Transverse colon (tissue), 4 donors: ENCODE data around the gene GLP1R. TPM values are rescaled to one million over a fixed set of nuclear protein-coding genes. Genes with fewer than 3 reads are reported as not detected.
A peak's percentile ranks its signal among the peaks of the same experiment; 100 is the strongest.

Experiments
- DNase-seq: peaks from one replicate; pipeline ENCODE4 v3.0.0-alpha.2; 2019
- H3K27ac ChIP-seq, 4 donors: fragments of 200-600 bp; sonication (generic); 2 replicates each; pipeline ENCODE4 v1.5.1; 2016 to 2018; ENCODE audit warnings: inconsistent platforms in 4 of 4
- H3K27me3 ChIP-seq: fragments of 200-600 bp; sonication (generic); 2 replicates; pipeline ENCODE4 v1.5.1; 2017; ENCODE audit warnings: inconsistent platforms
- H3K36me3 ChIP-seq, 4 donors: fragments of 200-600 bp; sonication (generic); 2 replicates each; pipeline ENCODE4 v1.5.1; 2017 to 2019; ENCODE audit warnings: inconsistent platforms in 4 of 4
- H3K4me1 ChIP-seq, 4 donors: fragments of 200-600 bp; sonication (generic); 2 replicates each; pipeline ENCODE4 v1.5.1; 2017 to 2020; ENCODE audit warnings: inconsistent platforms in 4 of 4
- H3K4me3 ChIP-seq, 4 donors: fragments of 200-600 bp; sonication (generic); 1 replicate in 1 of 4; 2 replicates in 3 of 4; pipeline versions ENCODE4 v1.5.1 to v1.6.1; 2017 to 2019; ENCODE audit warnings: inconsistent platforms in 4 of 4
- H3K9me3 ChIP-seq, 2 donors: fragments of 200-600 bp; sonication (generic); 2 replicates each; pipeline ENCODE4 v1.5.1; 2017 to 2019; ENCODE audit warnings: inconsistent platforms in 2 of 2
- EP300 ChIP-seq: sonication (generic); formaldehyde crosslinking; IDR thresholded peaks from one replicate; pipeline ENCODE4 v1.6.1; 2017; ENCODE audit warnings: antibody characterized with exemption, low read depth
- POLR2A ChIP-seq: fragments of 450-650 bp; IDR thresholded peaks from one replicate; pipeline ENCODE4 v1.6.1; 2016; ENCODE audit warnings: antibody characterized with exemption, mild to moderate bottlenecking, moderate library complexity
- POLR2AphosphoS5 ChIP-seq, 3 donors: sonication (generic); formaldehyde crosslinking; IDR thresholded peaks; one replicate each; pipeline ENCODE4 v1.6.1; 2016; ENCODE audit warnings: antibody characterized with exemption in 3 of 3
- WGBS, 2 donors: methylation state at CpG; one replicate each; pipeline ENCODE4 v1.1.5; 2018; ENCODE audit warnings: low coverage in 1 of 2; 5-methylcytosine and 5-hydroxymethylcytosine counted together
- in situ Hi-C, 4 donors: fragments of 200-750 bp; cut with MboI; loops; one replicate each; pipeline versions ENCODE4 v1.15.0 to v1.15.1; 2017; ENCODE audit warnings: low sequenced_read_pairs in 3 of 4, low pct_ligation_motif_present in 1 of 4, low pct_unique_long_range_greater_than_20kb in 1 of 4
- intact Hi-C: fragments of 100-400 bp; cut with DNase I; formaldehyde crosslinking; loops from one replicate; pipeline ENCODE4 v1.15.1; 2023; ENCODE audit warnings: low total_unique reads
- total RNA-seq, 4 donors: library from RNA; depleted of rRNA; stranded (reverse); fragments of >200 nt; gene quantifications; one replicate each; pipeline ENCODE4 v1.1.0, GENCODE V29; 2016
- TF ChIP-seq, protein P1 (sequence below), 5 experiments: fragments of 200-600 bp in 3 of 5; fragments of 450-650 bp in 2 of 5; sonication (generic) in 3 of 5; IDR thresholded peaks; 1 replicate in 2 of 5; 2 replicates in 3 of 5; pipeline ENCODE4 v1.5.1; 2016 to 2017; ENCODE audit warnings: antibody characterized with exemption in 5 of 5, inconsistent platforms in 3 of 5, mild to moderate bottlenecking in 2 of 5, moderate library complexity in 1 of 5

GLP1R gene
- total RNA-seq, 4 donors from 2014 or later: not detected

DNA sequence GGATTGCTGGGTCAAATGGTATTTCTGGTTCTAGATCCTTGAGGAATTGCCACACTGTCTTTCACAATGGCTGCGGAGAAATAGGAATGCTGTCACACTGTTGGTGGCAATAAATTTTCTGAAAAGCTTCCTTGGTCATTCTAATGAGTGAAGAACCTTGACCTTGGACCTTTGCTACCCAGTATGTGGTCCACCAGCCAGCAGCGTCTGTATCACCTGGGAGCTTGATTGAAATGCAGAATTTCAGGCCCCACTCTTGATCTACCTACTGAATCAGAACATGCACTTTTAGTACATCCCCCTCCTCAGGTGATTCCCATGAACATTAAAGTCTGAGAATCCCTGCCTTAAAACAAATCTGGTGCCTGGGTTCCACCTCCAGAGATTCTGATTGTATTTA lies 27.5 kb upstream of the GLP1R start:
- TF ChIP-seq POLR2AphosphoS5 (IDR thresholded peaks at IDR 0.05): no peak
- H3K4me1 ChIP-seq: no peaks in the 10 kb centered on the region
- in situ Hi-C loops: no loop called here
- no peaks in the 10 kb centered on the region for H3K36me3 ChIP-seq
- 91 to 100% methylated on average over 1 to 2 of the region's 2 CpGs for WGBS, 2 donors
- no peak overlapping the region for H3K27ac ChIP-seq
- intact Hi-C loops: no loop called here
- H3K4me3 ChIP-seq: no peak overlapping the region
- no peaks in the 10 kb centered on the region for H3K9me3 ChIP-seq
- H3K27me3 ChIP-seq: no peaks in the 10 kb centered on the region
- no peak for DNase-seq

DNA sequence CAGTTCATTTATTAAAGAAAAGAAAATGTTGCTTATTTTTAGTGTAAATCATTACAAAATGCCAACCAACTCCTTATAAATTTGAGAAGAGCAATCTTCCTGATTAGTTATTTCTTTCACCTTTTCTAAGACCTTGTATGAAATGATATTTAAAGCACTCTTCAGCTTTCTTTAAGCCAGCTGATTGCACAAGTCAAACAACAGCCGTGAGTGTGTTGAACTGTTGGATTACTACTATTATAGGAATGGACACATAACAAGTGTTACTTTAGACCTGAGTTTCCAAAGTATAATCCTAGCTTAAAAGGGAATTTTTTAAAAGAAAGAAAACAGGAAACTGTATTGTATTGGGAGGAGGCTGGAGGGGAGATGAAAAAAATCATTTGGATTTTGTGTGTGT lies 26.8 kb upstream of the GLP1R start:
- Histone ChIP-seq H3K36me3 (no peaks in the 10 kb centered on the region), H3K9me3 (no peaks in the 10 kb centered on the region), H3K4me1 (no peaks in the 10 kb centered on the region), H3K27me3 (peaks cover 4% of the 10 kb centered on the region), H3K27ac (no peak overlapping the region), H3K4me3 (no peak overlapping the region)
- intact Hi-C loops: no loop called here
- DNase-seq: no peak
- in situ Hi-C loops: no loop called here
- TF ChIP-seq, protein P1, sequence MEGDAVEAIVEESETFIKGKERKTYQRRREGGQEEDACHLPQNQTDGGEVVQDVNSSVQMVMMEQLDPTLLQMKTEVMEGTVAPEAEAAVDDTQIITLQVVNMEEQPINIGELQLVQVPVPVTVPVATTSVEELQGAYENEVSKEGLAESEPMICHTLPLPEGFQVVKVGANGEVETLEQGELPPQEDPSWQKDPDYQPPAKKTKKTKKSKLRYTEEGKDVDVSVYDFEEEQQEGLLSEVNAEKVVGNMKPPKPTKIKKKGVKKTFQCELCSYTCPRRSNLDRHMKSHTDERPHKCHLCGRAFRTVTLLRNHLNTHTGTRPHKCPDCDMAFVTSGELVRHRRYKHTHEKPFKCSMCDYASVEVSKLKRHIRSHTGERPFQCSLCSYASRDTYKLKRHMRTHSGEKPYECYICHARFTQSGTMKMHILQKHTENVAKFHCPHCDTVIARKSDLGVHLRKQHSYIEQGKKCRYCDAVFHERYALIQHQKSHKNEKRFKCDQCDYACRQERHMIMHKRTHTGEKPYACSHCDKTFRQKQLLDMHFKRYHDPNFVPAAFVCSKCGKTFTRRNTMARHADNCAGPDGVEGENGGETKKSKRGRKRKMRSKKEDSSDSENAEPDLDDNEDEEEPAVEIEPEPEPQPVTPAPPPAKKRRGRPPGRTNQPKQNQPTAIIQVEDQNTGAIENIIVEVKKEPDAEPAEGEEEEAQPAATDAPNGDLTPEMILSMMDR (IDR thresholded peaks at IDR 0.05): no peak
- TF ChIP-seq EP300: no peak
- TF ChIP-seq POLR2A: no peak
- no peak for TF ChIP-seq POLR2AphosphoS5 (IDR thresholded peaks at IDR 0.05)
- 76 to 83% methylated on average over 1 of the region's 1 CpG for WGBS, 2 donors

DNA sequence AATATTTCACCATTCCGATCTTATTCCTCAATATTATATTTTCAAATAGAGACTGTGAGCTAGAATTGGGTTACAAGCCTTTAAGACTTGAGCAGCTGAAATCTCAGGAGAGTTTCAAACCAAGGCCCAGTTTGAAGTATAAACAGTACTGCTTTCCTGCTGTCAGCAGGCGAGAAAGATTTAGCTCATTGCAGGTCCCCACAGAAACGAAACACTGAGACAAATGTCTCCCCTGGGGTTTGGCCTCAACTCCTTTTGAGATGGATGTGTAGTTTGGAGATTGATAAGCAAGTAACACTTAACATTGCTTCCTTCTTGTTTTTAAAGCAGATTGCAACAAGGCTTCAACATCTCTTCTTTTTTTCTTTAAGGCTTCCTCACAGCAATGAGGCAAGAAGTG lies 22.4 kb upstream of the GLP1R start:
- H3K27ac ChIP-seq: no peak overlapping the region
- H3K27me3 ChIP-seq: peaks cover 14% of the 10 kb centered on the region
- intact Hi-C loops (no loop called here), in situ Hi-C loops (no loop called here)
- no peak overlapping the region for H3K4me3 ChIP-seq
- H3K36me3 ChIP-seq: no peaks in the 10 kb centered on the region
- no peaks in the 10 kb centered on the region for H3K9me3 ChIP-seq
- TF ChIP-seq, protein P1 (IDR thresholded peaks at IDR 0.05): no peak
- no peak for TF ChIP-seq EP300
- no peak for TF ChIP-seq POLR2AphosphoS5 (IDR thresholded peaks at IDR 0.05)
- no peak for TF ChIP-seq POLR2A
- H3K4me1 ChIP-seq: no peaks in the 10 kb centered on the region
- 56 to 89% methylated on average over 1 to 3 of the region's 3 CpGs for WGBS, 2 donors
- DNase-seq: no peak

DNA sequence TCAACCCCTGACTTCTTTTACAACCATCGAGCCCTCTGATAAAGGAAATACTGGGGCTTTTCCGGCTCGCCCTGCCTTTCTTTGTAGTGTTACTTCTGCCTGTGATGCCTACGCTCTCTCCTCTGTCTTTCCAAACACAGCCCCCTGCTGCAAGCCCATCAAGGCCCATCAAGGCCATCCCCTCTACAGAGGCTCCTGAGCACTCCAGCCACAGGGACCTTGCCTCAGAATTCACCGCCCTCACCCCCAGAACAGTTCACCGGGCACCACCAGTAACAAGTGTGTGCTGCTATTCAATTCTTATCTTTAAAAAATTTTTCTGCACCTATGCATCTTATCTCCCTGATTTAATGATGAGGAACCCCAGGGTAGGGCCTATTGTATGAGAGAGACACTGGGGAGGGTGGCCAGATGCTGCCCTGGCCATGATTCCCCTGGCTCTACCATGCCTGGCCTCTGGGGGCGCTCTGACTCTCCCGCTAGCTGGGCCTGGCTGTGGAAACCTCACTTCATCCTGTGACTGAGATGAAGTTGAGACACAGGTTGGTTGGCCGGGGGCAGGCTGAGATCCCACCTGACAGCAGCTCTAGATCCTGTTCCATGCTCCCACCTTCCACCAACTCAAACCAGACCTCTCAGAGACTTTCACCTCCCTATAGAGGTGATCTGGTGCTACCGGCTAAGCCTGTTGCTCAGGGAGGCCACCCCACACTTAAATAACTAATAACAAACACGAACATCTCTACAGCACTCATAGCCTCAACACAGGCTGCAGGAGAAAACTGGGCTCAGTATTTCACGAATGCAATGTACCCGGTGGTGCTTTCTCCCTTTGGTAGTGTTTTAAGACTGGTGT lies 19.2 kb upstream of the GLP1R start:
- in situ Hi-C loops: no loop called here
- TF ChIP-seq POLR2A: no peak
- no peak for TF ChIP-seq EP300
- TF ChIP-seq POLR2AphosphoS5 (IDR thresholded peaks at IDR 0.05): no peak
- TF ChIP-seq, protein P1 (IDR thresholded peaks at IDR 0.05): peak; percentile 46 to 67 (median 59)
- H3K4me3 ChIP-seq: no peak overlapping the region
- H3K27me3 ChIP-seq: peaks cover 25% of the 10 kb centered on the region
- peak; percentile 31 for DNase-seq
- H3K27ac ChIP-seq: no peak overlapping the region
- intact Hi-C loops: no loop called here
- 74 to 100% methylated on average over 3 to 13 of the region's 13 CpGs for WGBS, 2 donors
- no peaks in the 10 kb centered on the region for H3K36me3 ChIP-seq
- H3K4me1 ChIP-seq: no peaks in the 10 kb centered on the region
- H3K9me3 ChIP-seq: no peaks in the 10 kb centered on the region
